GM18873 (cell line): ENCODE measurements around the gene ACOXL.
"Not testable (repeated sequence)": the region's sequence is repeated elsewhere in the genome, so short reads cannot be mapped to it uniquely, and the experiment has no call there.

Source experiments
- ATAC-seq: cut with Tn5 transposase; IDR thresholded peaks from one replicate; pipeline ENCODE4 v1.9.1; 2021; ENCODE audit warnings: mild to moderate bottlenecking, moderate library complexity, moderate number of reproducible peaks; ENCODE audit not compliant: unreplicated experiment, low FRiP score

ACOXL gene

GRCh38 chr2:111072220-111072871, 340.0 kb downstream of the ACOXL start:
- ATAC-seq, result no peak

DNA sequence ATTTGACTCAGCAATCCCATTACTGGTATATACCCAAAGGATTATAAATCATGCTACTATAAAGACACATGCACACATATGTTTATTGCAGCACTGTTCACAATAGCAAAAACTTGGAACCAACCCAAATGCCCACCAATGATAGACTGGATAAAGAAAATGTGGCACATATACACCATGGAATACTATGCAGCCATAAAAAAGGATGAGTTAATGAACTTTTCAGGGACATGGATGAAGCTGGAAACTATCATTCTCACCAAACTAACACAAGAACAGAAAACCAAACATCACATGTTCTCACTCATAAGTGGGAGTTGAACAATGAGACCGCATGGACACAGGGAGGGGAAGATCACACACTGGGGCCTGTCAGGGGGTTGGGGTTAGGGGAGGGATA, 350.3 kb downstream of the ACOXL start:
- not testable (repeated sequence) for ATAC-seq

- peak; percentile 53 for ATAC-seq
Measured at GRCh38 chr2:111091811-111092211, 359.4 kb downstream of the ACOXL start.

- no peak for ATAC-seq
Measured at GRCh38 chr2:111094691-111095090, 362.3 kb downstream of the ACOXL start.

- no peak for ATAC-seq
Measured at GRCh38 chr2:111095434-111095833, 363.1 kb downstream of the ACOXL start.

- ATAC-seq, result no peak
Measured at GRCh38 chr2:111099402-111099801, 367.0 kb downstream of the ACOXL start.

GRCh38 chr2:111100087-111100764, 367.9 kb downstream of the ACOXL start:
- ATAC-seq, result peak; percentile 34

- ATAC-seq, result peak; percentile 73
Measured at GRCh38 chr2:111100765-111101162, 368.4 kb downstream of the ACOXL start.

DNA sequence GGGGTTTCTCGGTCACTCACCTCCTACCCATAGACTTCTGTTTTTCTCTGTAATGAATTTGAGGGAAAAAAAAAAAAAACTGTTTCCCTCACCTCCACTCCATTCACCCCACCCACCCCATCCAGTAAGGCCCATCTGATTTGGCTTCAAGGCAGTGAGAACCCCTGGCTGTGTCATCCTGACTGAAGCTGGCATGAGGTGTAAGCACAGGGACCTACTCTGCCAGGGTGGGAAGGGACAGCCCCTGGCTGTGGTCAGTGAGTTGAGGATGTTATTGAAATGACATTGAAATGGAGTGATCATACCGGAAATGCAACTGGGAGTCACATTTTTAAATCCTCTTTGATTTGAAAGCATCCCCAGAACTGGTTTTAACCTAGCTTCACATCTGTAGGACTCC, 369.2 kb downstream of the ACOXL start:
- ATAC-seq, result no peak

GRCh38 chr2:111102216-111102615, 369.8 kb downstream of the ACOXL start:
- no peak for ATAC-seq

- no peak for ATAC-seq
Measured at GRCh38 chr2:111105926-111106325, 373.6 kb downstream of the ACOXL start.

DNA sequence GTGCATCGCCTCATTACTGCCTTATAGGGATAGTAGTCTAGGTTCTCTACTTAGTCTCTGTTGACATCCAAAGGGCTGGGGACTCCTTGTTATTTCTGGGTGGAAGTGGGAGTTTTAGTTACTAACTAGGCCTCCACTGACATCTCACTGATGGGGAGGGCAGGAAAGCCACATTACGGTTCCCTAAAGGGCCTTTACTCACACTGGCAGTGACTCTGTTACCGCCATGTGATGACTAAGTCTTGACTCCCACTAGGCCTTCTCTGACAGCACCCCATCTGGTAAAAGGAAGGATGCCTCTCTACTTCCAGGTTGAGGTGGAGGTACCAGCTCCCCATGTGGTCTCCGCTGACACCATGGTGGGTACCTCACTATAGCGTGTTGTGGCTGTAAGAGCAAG, 374.3 kb downstream of the ACOXL start:
- ATAC-seq, result no peak

GRCh38 chr2:111108745-111109271, 376.4 kb downstream of the ACOXL start:
- ATAC-seq, result no peak

DNA sequence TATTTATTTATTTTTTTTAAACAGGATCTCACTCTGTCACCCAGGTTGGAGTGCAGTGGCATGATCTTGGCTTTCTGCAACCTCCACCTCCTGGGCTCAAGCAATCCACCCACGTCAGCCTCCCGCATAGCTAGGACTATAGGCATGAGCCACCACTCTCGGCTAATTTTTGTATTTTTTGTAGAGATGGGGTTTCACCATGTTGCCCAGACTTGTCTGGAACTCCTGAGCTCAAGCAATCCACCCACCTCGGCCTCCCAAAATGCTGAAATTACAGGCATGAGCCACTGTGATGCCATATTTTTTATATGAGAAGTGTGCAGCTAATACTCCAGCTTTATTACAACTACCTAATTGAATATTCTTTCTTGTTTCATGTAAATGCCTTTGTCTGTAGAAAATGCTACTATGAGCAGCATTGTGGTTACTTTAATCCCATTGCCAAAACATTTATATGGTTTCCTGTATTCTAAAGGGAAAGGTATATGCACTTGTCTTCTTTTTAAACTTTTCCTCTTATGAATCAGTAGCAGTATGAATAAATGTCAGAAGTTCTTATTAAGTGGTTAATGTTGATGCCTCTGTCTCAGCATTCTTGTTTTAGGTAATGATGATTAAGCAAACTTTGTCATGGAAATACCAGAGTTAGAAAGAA, 378.9 kb downstream of the ACOXL start:
- ATAC-seq, result no peak

DNA sequence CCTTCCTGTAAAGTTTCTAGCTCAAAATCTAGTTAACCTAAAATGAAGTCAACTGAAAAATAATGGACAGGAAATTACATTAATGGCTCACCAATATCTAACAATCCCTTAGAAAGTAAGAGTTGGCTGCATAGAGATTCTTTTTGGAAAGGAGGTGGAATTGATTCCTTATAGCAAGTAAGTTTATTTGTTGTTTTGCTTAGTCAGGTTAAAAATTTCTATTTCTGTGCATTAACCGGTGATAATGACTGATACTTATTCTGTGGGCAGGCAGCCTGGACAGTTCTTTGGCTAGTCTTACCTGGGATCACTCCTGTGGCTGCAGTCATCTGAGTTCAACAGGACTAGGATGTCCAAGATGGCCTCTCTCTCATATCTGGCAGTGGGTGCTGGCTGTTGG, 381.5 kb downstream of the ACOXL start:
- ATAC-seq, result no peak

DNA sequence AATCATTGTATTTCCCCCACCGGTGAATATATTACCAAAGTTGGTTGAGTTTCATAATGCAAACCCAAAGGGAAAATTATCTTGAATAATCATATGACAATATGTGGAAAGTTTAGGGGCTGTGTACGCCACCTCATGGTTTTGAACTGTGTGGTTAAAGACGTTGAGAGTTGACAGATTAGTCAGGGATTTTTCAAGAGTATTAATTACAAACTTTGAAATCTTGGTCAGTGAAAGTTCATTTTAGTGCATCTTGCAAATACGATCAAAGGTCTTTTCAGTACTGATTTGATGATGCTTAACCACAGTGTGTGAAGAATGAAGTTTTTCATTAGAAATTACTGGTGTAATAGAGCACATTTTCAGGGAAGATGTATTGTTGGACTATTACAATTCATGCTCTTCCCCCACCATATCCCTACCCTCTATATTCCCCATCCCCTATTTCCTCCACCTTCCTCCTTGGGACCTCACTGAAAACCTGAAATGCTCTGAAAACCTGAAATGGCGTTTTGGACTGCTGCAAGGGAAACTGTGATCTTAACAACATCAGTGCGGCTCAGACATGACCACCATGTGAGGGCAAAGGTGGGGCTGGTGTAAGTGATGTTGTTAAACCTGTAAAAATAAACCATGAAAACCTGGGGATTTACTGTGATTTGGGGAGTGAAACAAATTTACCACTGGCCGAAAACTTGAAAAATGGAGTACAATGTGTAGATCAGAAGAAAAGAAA, 383.8 kb downstream of the ACOXL start:
- no peak for ATAC-seq

DNA sequence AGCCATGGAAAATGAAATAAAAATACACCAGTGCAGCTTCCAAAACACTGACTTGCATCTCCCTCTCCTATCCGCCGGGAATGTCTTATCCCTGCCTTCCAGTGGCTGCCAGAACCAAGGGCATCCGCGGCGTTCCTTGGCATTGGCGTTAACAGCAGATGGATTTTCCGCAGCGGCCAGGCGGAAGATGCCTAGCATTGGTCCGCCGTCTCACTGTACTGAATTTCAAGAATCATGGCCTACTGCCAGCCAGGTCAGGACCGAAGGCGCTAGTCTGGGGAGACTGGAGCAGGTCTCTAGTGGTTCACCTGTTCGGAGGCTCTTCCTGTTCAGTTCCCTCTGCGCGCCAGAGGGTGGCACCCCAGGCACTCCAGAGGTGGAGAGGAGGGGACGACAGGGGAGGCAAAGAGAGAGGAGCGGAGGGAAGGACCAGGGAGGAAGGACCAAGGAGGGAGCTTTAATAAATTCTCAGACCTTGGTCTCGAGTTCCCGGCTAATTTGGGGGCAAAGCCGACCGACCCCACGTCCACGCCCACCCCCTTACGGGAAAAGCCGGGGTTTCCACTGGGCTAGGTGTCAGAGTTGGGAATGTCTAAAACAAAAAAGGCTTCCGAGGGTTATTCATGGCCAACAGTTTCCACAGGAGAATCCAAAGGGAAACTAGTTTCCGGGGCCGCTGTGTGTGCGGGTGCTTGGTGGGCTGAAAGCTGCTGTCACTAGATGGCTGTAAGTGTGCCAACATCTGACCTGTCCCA, 384.6 kb downstream of the ACOXL start:
- ATAC-seq, result no peak

DNA sequence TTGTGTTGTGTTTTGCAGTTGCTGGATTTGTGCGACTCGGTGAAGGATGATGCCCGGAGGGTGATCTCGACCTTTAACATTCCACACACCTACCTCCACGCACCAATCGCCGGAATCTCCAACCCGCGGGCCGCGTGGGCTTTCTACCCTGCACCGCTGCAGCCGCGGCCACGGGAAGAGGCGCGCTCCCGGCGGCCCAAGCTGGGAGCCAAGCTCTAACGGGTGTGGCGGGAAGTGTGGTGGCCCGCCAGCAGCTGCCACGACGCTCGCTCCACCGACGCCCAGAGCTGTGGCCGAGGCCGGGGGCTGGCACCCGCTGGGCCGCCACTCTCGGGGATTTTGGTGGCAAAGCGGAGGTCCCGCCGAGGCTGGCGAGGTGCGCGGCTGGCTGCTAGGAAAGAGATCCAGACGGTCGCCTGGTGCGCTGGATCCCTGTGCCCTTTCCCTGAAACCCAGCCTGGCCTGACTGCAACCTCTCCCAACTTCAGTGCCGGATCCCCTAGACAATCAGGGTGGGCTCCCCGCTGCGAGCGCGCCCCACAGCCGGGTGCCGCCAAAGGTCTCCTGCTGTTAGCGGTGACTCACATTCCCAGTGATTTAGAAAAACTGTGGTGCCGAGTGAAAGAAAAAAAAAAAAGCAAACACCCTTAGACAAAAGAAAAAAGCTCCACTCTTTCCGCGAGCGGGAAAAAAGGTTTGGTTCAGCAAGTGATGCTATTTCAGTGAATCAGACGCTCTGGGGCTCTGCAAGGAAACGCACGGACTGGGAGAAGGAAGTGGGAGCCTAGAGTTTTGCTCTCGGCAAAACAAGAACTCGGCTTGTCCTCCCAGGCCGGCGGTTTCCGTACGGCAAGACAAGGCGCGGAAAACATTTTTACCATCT, 385.5 kb downstream of the ACOXL start:
- ATAC-seq, result no peak

DNA sequence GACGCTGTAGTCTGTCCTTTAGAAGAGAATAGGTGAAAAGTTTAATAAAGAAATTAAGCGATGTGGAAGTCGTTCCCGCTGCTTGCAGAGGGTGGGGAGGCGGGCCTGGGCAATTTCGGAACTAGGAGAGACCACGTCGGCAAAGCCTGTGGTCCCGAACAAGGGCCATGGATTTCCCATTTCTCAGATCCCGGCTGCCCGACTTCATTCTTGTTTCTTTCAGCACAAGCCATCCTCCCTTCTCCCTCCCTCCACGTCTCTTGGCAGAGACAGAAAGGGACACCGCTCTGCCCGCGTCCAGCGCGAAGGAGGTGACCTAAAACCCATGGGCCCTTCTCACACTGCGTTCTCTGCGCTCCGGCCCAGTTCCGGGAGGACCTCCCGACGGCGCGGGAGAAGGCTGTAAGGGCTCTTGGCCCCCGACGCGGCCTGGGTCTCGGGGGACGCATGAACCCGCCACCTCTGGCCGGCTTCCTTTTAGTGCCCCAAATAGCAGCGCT, 386.2 kb downstream of the ACOXL start:
- no peak for ATAC-seq
